GM19328 (cell line): ENCODE results near the gene NATD1.

Experiments
- ATAC-seq: cut with Tn5 transposase; IDR thresholded peaks from one replicate; pipeline ENCODE4 v1.9.1; 2021; ENCODE audit warnings: mild to moderate bottlenecking, moderate library complexity; ENCODE audit not compliant: unreplicated experiment

The NATD1 gene

GRCh38 chr17:21252796-21253645 is at the start of gene NATD1:
NATD1 (minus strand) TSS chr17:21253410; CDS start chr17:21253264, 146 bp downstream.
- peak; percentile 59 for ATAC-seq

GRCh38 chr17:21301593-21302550 is 48.7 kb upstream of the NATD1 start:
- no peak for ATAC-seq

GRCh38 chr17:21300601-21301571 is 47.7 kb upstream of the NATD1 start:
- ATAC-seq = no peak

GRCh38 chr17:21299981-21300600 is 46.9 kb upstream of the NATD1 start:
- no peak for ATAC-seq

- ATAC-seq = no peak
Observed at GRCh38 chr17:21298983-21299519, 45.8 kb upstream of the NATD1 start.

GRCh38 chr17:21298056-21298982 is 45.1 kb upstream of the NATD1 start:
- ATAC-seq = no peak

- ATAC-seq = no peak
Observed at GRCh38 chr17:21297597-21297996, 44.4 kb upstream of the NATD1 start.

GRCh38 chr17:21297026-21297520 is 43.9 kb upstream of the NATD1 start:
- no peak for ATAC-seq

- no peak for ATAC-seq
Observed at GRCh38 chr17:21296097-21297025, 43.2 kb upstream of the NATD1 start.

- no peak for ATAC-seq
Observed at GRCh38 chr17:21295036-21295952, 42.1 kb upstream of the NATD1 start.

- ATAC-seq = no peak
Observed at GRCh38 chr17:21294321-21295035, 41.3 kb upstream of the NATD1 start.

GRCh38 chr17:21293831-21294210 is 40.6 kb upstream of the NATD1 start:
- no peak for ATAC-seq

GRCh38 chr17:21292867-21293830 is 39.9 kb upstream of the NATD1 start:
- ATAC-seq = no peak

GRCh38 chr17:21291862-21292261 is 38.7 kb upstream of the NATD1 start:
- no peak for ATAC-seq

GRCh38 chr17:21291357-21291756 is 38.1 kb upstream of the NATD1 start:
- ATAC-seq = no peak
